OCI-LY1 (cell line): ENCODE data around the gene PRDM15.

ENCODE experiments used
- H2AFZ ChIP-seq: fragments of 200-600 bp; sonication (generic), shearing (Covaris generic); 2 replicates; pipeline ENCODE4 v1.6.0; 2014; ENCODE audit warnings: antibody characterized with exemption, mild to moderate bottlenecking, low read length
- H3F3A ChIP-seq: fragments of 200-600 bp; sonication (generic), shearing (Covaris generic); 2 replicates; pipeline ENCODE4 v1.6.0; 2014; ENCODE audit warnings: mild to moderate bottlenecking, antibody characterized with exemption, low read length, moderate library complexity; ENCODE audit not compliant: insufficient read depth
- H3K27ac ChIP-seq: fragments of 200-600 bp; sonication (generic); 2 replicates; pipeline ENCODE4 v1.5.1; 2014; ENCODE audit warnings: low read length, mixed run types, mild to moderate bottlenecking, low read depth; ENCODE audit not compliant: poor library complexity, severe bottlenecking
- H3K27me3 ChIP-seq: fragments of 200-600 bp; sonication (generic); 2 replicates; pipeline ENCODE4 v1.6.0; 2014; ENCODE audit warnings: antibody characterized with exemption, mild to moderate bottlenecking, low read length, moderate library complexity; ENCODE audit not compliant: insufficient read depth
- H3K36me3 ChIP-seq: fragments of 200-600 bp; sonication (generic); 2 replicates; pipeline ENCODE4 v1.6.1; 2014; ENCODE audit warnings: mild to moderate bottlenecking, antibody characterized with exemption, low read length, moderate library complexity, mixed read lengths; ENCODE audit not compliant: insufficient read depth
- H3K4me1 ChIP-seq: fragments of 200-600 bp; sonication (generic); 2 replicates; pipeline ENCODE4 v1.5.1; 2014; ENCODE audit warnings: mild to moderate bottlenecking, low read length, moderate library complexity; ENCODE audit not compliant: insufficient read depth, severe bottlenecking
- H3K4me2 ChIP-seq: fragments of 200-600 bp; sonication (generic), shearing (Covaris generic); 2 replicates; pipeline ENCODE4 v1.6.1; 2014; ENCODE audit warnings: low read length
- H3K4me3 ChIP-seq: fragments of 200-600 bp; sonication (generic); 2 replicates; pipeline ENCODE4 v1.5.1; 2014; ENCODE audit warnings: low read length, low read depth, mild to moderate bottlenecking, mixed read lengths; ENCODE audit not compliant: poor library complexity, severe bottlenecking
- H3K79me2 ChIP-seq: fragments of 200-600 bp; shearing (Covaris generic); 2 replicates; pipeline ENCODE4 v1.6.1; 2016; ENCODE audit warnings: mixed run types, low read length, mixed read lengths; ENCODE audit not compliant: insufficient read depth
- H3K9ac ChIP-seq: fragments of 200-600 bp; sonication (generic), shearing (Covaris generic); 2 replicates; pipeline ENCODE4 v1.6.1; 2014; ENCODE audit warnings: mild to moderate bottlenecking, low read length, mixed read lengths
- H3K9me2 ChIP-seq: fragments of 200-600 bp; sonication (generic), shearing (Covaris generic); 2 replicates; pipeline ENCODE4 v1.6.1; 2014; ENCODE audit warnings: low read depth, mild to moderate bottlenecking, low read length, mixed read lengths
- H3K9me3 ChIP-seq: fragments of 200-600 bp; shearing (Covaris generic); 2 replicates; pipeline ENCODE4 v1.6.1; 2014; ENCODE audit warnings: low read length, mixed read lengths
- H4K20me1 ChIP-seq: fragments of 200-600 bp; sonication (generic), shearing (Covaris generic); 2 replicates; pipeline ENCODE4 v1.6.0; 2016; ENCODE audit warnings: mild to moderate bottlenecking, low read length; ENCODE audit not compliant: insufficient read depth
- EZH2 ChIP-seq: fragments of 200-600 bp; sonication (generic), shearing (Covaris generic); IDR thresholded peaks from 2 replicates; pipeline ENCODE4 v1.8.0; 2017; ENCODE audit warnings: borderline replicate concordance, mixed run types, mild to moderate bottlenecking, antibody characterized with exemption, low read length, moderate library complexity, mixed read lengths
- TF ChIP-seq, protein P1 (sequence below): fragments of 200-600 bp; sonication (generic), shearing (Covaris generic); IDR thresholded peaks from 2 replicates; pipeline ENCODE4 v1.5.1; 2017; ENCODE audit warnings: mild to moderate bottlenecking, antibody characterized with exemption, low read length, moderate library complexity, mixed read lengths

Gene PRDM15

DNA sequence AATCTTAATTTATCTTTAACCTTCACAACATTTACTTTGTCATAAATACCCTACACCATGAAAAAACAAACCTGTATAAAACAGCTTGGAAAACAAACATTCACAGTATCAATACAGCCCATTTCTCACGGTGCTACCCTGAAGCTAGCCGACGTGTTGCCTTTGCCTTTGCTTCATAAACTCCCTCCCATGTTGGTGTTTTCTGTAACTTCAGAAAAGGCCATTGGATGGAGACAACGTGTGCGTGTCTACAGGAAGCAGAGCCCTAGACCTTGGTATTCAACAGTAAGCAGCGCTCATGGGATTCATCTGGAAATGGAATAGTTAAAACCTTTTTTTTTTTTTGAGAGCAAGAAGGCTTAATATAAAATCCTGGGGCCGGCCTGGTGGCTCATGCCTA, 7.2 kb upstream of the PRDM15 start:
- Histone ChIP-seq H3K27ac (peak overlapping the region; percentile 61), H3K36me3 (no peaks in the 10 kb centered on the region)

DNA sequence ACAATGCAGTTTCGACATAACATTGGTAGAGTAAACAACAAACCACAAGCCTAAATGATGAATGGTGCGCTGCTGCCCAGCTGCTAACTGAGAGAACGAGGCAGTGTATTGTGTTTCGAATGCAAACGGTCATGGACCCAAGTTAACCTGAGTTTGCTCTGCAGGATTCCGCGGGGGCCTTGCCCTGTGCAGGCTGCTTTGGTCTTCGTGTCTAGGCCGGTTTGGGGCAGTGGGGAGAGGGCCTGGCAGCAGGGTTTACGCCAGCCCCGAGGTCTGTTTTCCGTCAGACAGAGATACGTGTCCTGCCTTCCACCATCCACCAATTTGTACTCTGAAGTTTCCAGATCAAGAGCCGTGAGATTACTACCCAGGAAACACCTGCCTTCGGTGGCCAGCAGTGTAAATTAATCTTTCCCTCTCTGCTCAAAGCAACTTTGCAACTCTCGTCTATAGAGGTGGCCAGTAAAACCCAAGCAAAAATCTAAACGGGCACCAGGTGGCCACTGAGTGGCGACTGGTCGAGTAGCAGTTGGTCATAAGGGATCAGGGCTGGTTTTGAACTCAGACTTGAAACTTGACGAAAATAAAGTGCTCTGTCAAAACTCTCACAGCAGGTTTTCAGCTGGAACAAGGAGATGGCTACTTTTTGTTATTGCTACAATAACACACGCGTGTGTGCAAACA, 6.3 kb upstream of the PRDM15 start:
- no peak overlapping the region for H3K4me3 ChIP-seq
- H3K9me3 ChIP-seq = no peaks in the 10 kb centered on the region
- H3K9me2 ChIP-seq = no peaks in the 10 kb centered on the region
- H3F3A ChIP-seq = 0 out of 2 replicates have a peak, but pooled peaks cover 9% of the 10 kb centered on the region
- TF ChIP-seq, protein P1, sequence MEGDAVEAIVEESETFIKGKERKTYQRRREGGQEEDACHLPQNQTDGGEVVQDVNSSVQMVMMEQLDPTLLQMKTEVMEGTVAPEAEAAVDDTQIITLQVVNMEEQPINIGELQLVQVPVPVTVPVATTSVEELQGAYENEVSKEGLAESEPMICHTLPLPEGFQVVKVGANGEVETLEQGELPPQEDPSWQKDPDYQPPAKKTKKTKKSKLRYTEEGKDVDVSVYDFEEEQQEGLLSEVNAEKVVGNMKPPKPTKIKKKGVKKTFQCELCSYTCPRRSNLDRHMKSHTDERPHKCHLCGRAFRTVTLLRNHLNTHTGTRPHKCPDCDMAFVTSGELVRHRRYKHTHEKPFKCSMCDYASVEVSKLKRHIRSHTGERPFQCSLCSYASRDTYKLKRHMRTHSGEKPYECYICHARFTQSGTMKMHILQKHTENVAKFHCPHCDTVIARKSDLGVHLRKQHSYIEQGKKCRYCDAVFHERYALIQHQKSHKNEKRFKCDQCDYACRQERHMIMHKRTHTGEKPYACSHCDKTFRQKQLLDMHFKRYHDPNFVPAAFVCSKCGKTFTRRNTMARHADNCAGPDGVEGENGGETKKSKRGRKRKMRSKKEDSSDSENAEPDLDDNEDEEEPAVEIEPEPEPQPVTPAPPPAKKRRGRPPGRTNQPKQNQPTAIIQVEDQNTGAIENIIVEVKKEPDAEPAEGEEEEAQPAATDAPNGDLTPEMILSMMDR = peak; percentile 17; the same call in 1 of the 2 replicates
- no peak for TF ChIP-seq EZH2
- peak overlapping the region; percentile 1; the same call in 1 of the 2 replicates for H3K9ac ChIP-seq
- H3K36me3 ChIP-seq = no peaks in the 10 kb centered on the region
- peak overlapping the region; percentile 15; the same call in 1 of the 2 replicates for H2AFZ ChIP-seq
- H3K79me2 ChIP-seq = no peaks in the 10 kb centered on the region
- H3K27ac ChIP-seq = peak overlapping the region; percentile 61
- H3K4me1 ChIP-seq = peaks cover 22% of the 10 kb centered on the region
- H4K20me1 ChIP-seq = no peaks in the 10 kb centered on the region
- no peaks in the 10 kb centered on the region for H3K27me3 ChIP-seq
- peak overlapping the region; percentile 22; the same call in 1 of the 2 replicates for H3K4me2 ChIP-seq

More for the DNA sequence above, 7.2 kb upstream of the PRDM15 start:
- 0 out of 2 replicates have a peak, but pooled peaks cover 7% of the 10 kb centered on the region for H3F3A ChIP-seq
- H3K4me1 ChIP-seq = peaks cover 20% of the 10 kb centered on the region
- no peak overlapping the region for H3K4me2 ChIP-seq
- no peaks in the 10 kb centered on the region for H3K9me3 ChIP-seq
- no peaks in the 10 kb centered on the region for H3K9me2 ChIP-seq
- H3K9ac ChIP-seq = no peak overlapping the region; the same call in 1 of the 2 replicates
- TF ChIP-seq EZH2 = no peak
- TF ChIP-seq, protein P1 = no peak
- no peaks in the 10 kb centered on the region for H3K79me2 ChIP-seq
- H3K27me3 ChIP-seq = no peaks in the 10 kb centered on the region
- no peaks in the 10 kb centered on the region for H4K20me1 ChIP-seq
- H2AFZ ChIP-seq = no peak overlapping the region
- no peak overlapping the region for H3K4me3 ChIP-seq

DNA sequence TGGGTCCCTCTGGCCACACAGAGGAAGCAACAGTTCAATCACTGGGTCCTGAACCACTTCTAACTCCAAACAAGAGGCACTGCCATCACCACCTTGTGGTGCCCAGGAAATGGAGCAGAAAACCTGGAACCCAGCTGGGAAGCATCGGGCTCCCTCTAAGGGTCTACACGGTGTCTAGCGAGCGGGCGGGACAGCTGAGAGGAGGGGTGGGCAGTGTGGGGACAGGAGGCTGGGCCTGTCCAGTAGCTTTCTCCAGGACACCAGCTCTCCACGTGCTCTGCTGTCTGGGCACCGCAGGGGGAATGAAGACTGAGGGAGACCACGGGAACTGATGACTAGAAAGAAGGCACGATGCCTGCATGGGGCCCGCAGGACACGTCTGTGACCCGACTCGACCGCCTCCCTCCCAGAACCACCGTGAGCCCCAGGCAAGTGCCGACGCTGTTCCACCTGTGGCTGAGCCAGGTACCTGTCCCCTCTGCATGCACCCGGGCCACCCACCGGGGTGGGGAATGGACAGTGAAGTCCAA, 5.4 kb upstream of the PRDM15 start:
- H3K79me2 ChIP-seq = no peaks in the 10 kb centered on the region
- no peaks in the 10 kb centered on the region for H3K27me3 ChIP-seq
- no peak overlapping the region for H3K9ac ChIP-seq
- no peaks in the 10 kb centered on the region for H3K9me2 ChIP-seq
- H3F3A ChIP-seq = 0 out of 2 replicates have a peak, but pooled peaks cover 9% of the 10 kb centered on the region
- no peaks in the 10 kb centered on the region for H3K36me3 ChIP-seq
- no peaks in the 10 kb centered on the region for H3K9me3 ChIP-seq
- H3K4me1 ChIP-seq = peaks cover 31% of the 10 kb centered on the region
- no peak overlapping the region for H2AFZ ChIP-seq
- no peak for TF ChIP-seq EZH2
- TF ChIP-seq, protein P1 = no peak
- peak overlapping the region; percentile 61 for H3K27ac ChIP-seq
- H4K20me1 ChIP-seq = no peaks in the 10 kb centered on the region
- H3K4me3 ChIP-seq = no peak overlapping the region
- no peak overlapping the region for H3K4me2 ChIP-seq
